BJ (cell line): Measurements from ENCODE around the gene ITPKB. TPM values are rescaled to one million over a fixed set of nuclear protein-coding genes. Genes with fewer than 3 reads are reported as not detected.

Source experiments
- CTCF ChIA-PET: fragments of 350-600 bp; formaldehyde crosslinking; extraction: SDS; loops from one replicate; lab custom pipeline; 2021; ENCODE audit warnings: antibody characterized with exemption, inconsistent platforms; lab: Yijun Ruan, JAX
- POLR2A ChIA-PET: fragments of 300-600 bp; sonication (Branson Sonifier 250); formaldehyde crosslinking; extraction: SDS; loops from one replicate; lab custom pipeline; 2021; ENCODE audit warnings: antibody characterized with exemption; lab: Charles Lee
- DNase-seq: peaks from one replicate; pipeline ENCODE4 v3.0.0-alpha.2; 2011; ENCODE audit warnings: low read depth
- H3K27me3 ChIP-seq: 2 replicates; pipeline ENCODE4 v1.6.0; 2011; ENCODE audit warnings: low read length; ENCODE audit not compliant: control insufficient read depth, insufficient read depth
- H3K36me3 ChIP-seq: 2 replicates; pipeline ENCODE4 v1.5.1; 2011; ENCODE audit warnings: low read length; ENCODE audit not compliant: control insufficient read depth, insufficient read depth
- H3K4me3 ChIP-seq: 2 replicates; pipeline ENCODE4 v1.5.1; 2011; ENCODE audit warnings: low read depth, mild to moderate bottlenecking, control low read depth, low read length
- CTCF ChIP-seq: IDR thresholded peaks from 2 replicates; pipeline ENCODE4 v1.5.1; 2011; ENCODE audit warnings: low read depth, mild to moderate bottlenecking, control low read depth, inconsistent platforms, low read length, moderate library complexity; ENCODE audit not compliant: insufficient read depth
- polyA plus RNA-seq: library from polyadenylated mRNA; depleted of rRNA; stranded (reverse); fragments of >200 nt; gene quantifications from 2 replicates; pipeline ENCODE4 v1.2.3, GENCODE V29; 2011

The ITPKB gene
- polyA plus RNA-seq, 1 experiment, result 1.4 TPM

DNA sequence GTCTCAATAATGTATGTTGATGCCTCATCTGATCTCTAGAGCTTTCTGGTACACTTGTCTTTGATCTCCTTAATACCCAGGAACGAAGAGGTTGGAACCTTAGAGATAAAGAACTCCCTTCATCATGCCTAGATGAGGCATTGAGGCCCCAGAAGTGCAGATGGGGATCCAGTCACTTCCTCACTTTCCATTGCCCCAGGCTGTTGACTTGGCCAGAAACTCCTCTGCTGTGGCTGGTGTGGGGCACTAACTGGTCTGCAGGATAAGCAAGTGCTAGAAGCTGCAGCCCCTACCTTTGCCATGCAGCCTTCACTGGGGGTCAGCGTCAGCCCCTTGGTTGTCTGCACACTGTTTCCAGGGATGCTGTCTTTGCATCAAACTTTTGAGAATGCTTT, 140.6 kb downstream of the ITPKB start:
- POLR2A ChIA-PET, result no interaction called here

GRCh38 chr1:226597616-226598454, 141.2 kb downstream of the ITPKB start:
- no peak for TF ChIP-seq CTCF
- peaks cover 1% of the 10 kb centered on the region; the same call in 1 of the 2 replicates for H3K27me3 ChIP-seq
- no peak for DNase-seq
- CTCF ChIA-PET, result interaction anchor here (1.2 kb wide), 1 partner anchor 13 kb away, joined by 3 read pairs; no protein-coding TSS in a partner anchor
- POLR2A ChIA-PET, result no interaction called here
- no peaks in the 10 kb centered on the region for H3K36me3 ChIP-seq
- H3K4me3 ChIP-seq, result no peak overlapping the region

More for the DNA sequence above, 140.6 kb downstream of the ITPKB start:
- peaks cover 1% of the 10 kb centered on the region; the same call in 1 of the 2 replicates for H3K27me3 ChIP-seq
- TF ChIP-seq CTCF, result no peak
- H3K36me3 ChIP-seq, result no peaks in the 10 kb centered on the region
- no peak for DNase-seq
- no peak overlapping the region for H3K4me3 ChIP-seq
- CTCF ChIA-PET, result interaction anchor here (1.2 kb wide), 1 partner anchor 12 kb away, joined by 3 read pairs; no protein-coding TSS in a partner anchor

DNA sequence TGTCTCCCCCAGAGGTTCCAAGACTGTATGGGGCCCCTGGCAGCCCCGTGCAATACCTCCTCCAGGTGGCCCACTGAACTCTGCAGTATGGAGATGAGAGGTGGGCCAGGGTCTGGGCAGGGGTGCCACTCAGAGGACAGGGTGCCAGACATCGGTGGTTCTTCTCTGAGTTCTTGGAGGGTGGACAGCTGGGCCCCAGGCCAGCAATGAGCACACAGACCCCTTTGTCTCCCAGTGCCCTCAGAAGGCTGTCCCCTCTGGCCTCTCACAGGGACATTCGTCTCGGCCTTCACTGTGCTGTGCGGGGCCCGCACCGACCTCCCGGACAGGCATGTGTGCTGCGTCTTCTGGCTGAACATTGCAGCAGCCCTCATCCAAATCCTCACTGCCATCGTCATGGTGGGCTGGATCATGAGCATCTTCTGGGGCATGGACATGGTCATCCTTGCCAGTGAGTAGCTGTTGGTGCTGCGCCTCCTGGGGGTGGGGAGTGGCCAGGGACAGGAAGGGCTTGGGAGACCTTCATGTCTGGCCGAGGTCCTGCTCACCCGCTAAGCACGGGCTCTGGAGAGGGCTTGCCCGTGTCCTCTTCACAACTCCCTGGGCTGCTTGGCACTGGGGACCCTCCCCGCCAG, 142.4 kb downstream of the ITPKB start:
- no peak for TF ChIP-seq CTCF

DNA sequence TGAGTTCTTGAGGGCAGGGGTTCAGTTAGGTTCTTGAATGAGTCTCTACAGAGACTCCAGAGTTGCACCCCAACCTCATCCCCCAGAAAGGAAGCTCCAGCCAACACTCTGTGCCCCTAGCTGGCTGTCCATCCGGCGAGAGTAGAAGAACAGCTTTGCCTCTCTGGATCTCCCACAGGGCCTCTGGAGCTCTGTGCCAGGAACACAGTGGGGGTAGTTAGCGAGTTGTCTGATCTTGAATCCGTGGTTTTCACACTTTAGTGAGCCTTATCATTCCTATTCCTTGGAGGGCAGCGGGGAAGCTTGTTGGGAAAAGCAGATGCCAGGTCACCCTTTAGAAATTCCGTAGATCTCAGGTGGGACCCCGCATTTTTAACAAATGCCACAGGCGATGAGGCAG, 145.5 kb downstream of the ITPKB start:
- ChIA-PET POLR2A (no interaction called here), CTCF (no interaction called here)
- Histone ChIP-seq H3K27me3 (peaks cover 2% of the 10 kb centered on the region; the same call in 1 of the 2 replicates), H3K36me3 (no peaks in the 10 kb centered on the region), H3K4me3 (no peak overlapping the region)
- DNase-seq, result no peak
- TF ChIP-seq CTCF, result no peak

More for the DNA sequence above, 142.4 kb downstream of the ITPKB start:
- ChIA-PET POLR2A (interaction anchor here (0.6 kb wide), 1 partner anchor 16 kb away, joined by 3 read pairs; no protein-coding TSS in a partner anchor), CTCF (interaction anchor here (0.6 kb wide), 1 partner anchor 14 kb away, joined by 3 read pairs; no protein-coding TSS in a partner anchor)
- peaks cover 1% of the 10 kb centered on the region; the same call in 1 of the 2 replicates for H3K27me3 ChIP-seq
- H3K4me3 ChIP-seq, result no peak overlapping the region
- DNase-seq, result no peak
- H3K36me3 ChIP-seq, result no peaks in the 10 kb centered on the region

- CTCF ChIA-PET, result interaction anchor here (2.0 kb wide), 1 partner anchor 19 kb away, joined by 5 read pairs; no protein-coding TSS in a partner anchor
- DNase-seq, result no peak
- POLR2A ChIA-PET, result no interaction called here
- TF ChIP-seq CTCF, result no peak
- no peaks in the 10 kb centered on the region for H3K36me3 ChIP-seq
- peaks cover 2% of the 10 kb centered on the region; the same call in 1 of the 2 replicates for H3K27me3 ChIP-seq
- H3K4me3 ChIP-seq, result no peak overlapping the region
Observed at GRCh38 chr1:226590614-226591013, 148.5 kb downstream of the ITPKB start.
